IMR-90 (cell line): Measurements from ENCODE around the gene ARHGAP36. TPM values are rescaled to one million over a fixed set of nuclear protein-coding genes. Genes with fewer than 3 reads are reported as not detected.

Source experiments
- ATAC-seq: fragments of 200-7000 bp; cut with Tn5 transposase; 2 replicates; pipeline ENCODE4 v1.9.1; 2020; ENCODE audit warnings: low read depth, mild to moderate bottlenecking, moderate library complexity
- BruUV-seq: library from RNA; stranded (reverse); fragments of 400-500 nt; replicated peaks from 2 replicates; lab custom pipeline; 2021; lab: Mats Ljungman, UMichigan
- CTCF ChIA-PET: fragments of 300-600 bp; formaldehyde crosslinking; extraction: SDS; loops from one replicate; lab custom pipeline; 2021; ENCODE audit warnings: antibody characterized with exemption; lab: Yijun Ruan, JAX
- POLR2A ChIA-PET: fragments of 300-600 bp; sonication (Branson Sonifier 250); formaldehyde crosslinking; loops from one replicate; lab custom pipeline; 2022; ENCODE audit warnings: antibody characterized with exemption; ENCODE audit not compliant: unreplicated experiment; lab: Charles Lee
- DNase-seq: peaks from one replicate; pipeline ENCODE4 v3.0.0; 2013
- H2AFZ ChIP-seq: replicated peaks from 2 replicates; pipeline ENCODE3; 2013; ENCODE audit warnings: low read length, mild to moderate bottlenecking; ENCODE audit not compliant: poor library complexity
- H2AK5ac ChIP-seq: 2 replicates; pipeline ENCODE4 v1.6.1; 2013; ENCODE audit warnings: low read depth, low read length, inconsistent platforms
- H2AK9ac ChIP-seq: replicated peaks from 2 replicates; pipeline ENCODE3; 2013; ENCODE audit warnings: mild to moderate bottlenecking, low read depth, low read length, moderate library complexity; ENCODE audit not compliant: poor library complexity
- H2BK120ac ChIP-seq: 2 replicates; pipeline ENCODE4 v1.6.1; 2013; ENCODE audit warnings: low read depth, low read length, inconsistent platforms
- H2BK15ac ChIP-seq: 3 replicates; pipeline ENCODE4 v1.6.1; 2013; ENCODE audit warnings: low read depth, low read length, inconsistent platforms
- H2BK20ac ChIP-seq: 2 replicates; pipeline ENCODE4 v1.6.1; 2013; ENCODE audit warnings: low read depth, mild to moderate bottlenecking, inconsistent platforms, low read length, moderate library complexity
- H2BK5ac ChIP-seq: 2 replicates; pipeline ENCODE4 v1.6.1; 2013; ENCODE audit warnings: mild to moderate bottlenecking, low read depth, low read length, inconsistent platforms; ENCODE audit not compliant: poor library complexity, severe bottlenecking
- H3K14ac ChIP-seq: replicated peaks from 2 replicates; pipeline ENCODE4 v1.6.1; 2013; ENCODE audit warnings: low read depth, low read length, inconsistent platforms
- H3K18ac ChIP-seq: 2 replicates; pipeline ENCODE4 v1.6.1; 2013; ENCODE audit warnings: low read depth, low read length, control low read depth
- H3K23ac ChIP-seq: 2 replicates; pipeline ENCODE4 v1.6.1; 2013; ENCODE audit warnings: low read depth, low read length, inconsistent platforms
- H3K27ac ChIP-seq: 2 replicates; pipeline ENCODE4 v1.5.1; 2013; ENCODE audit warnings: mild to moderate bottlenecking, control low read depth, low read length; ENCODE audit not compliant: insufficient read depth
- H3K27me3 ChIP-seq: 2 replicates; pipeline ENCODE4 v1.6.1; 2013; ENCODE audit warnings: low read length; ENCODE audit not compliant: control insufficient read depth, insufficient read depth
- H3K36me3 ChIP-seq: 2 replicates; pipeline ENCODE4 v1.6.1; 2013; ENCODE audit warnings: low read length, mixed read lengths; ENCODE audit not compliant: control insufficient read depth, insufficient read depth
- H3K4ac ChIP-seq: 2 replicates; pipeline ENCODE4 v1.6.1; 2013; ENCODE audit warnings: low read depth, low read length, inconsistent platforms
- H3K4me1 ChIP-seq: 2 replicates; pipeline ENCODE4 v1.6.1; 2013; ENCODE audit warnings: low read length, mixed read lengths; ENCODE audit not compliant: control insufficient read depth, insufficient read depth
- H3K4me2 ChIP-seq: 2 replicates; pipeline ENCODE4 v1.6.1; 2013; ENCODE audit warnings: low read depth, mild to moderate bottlenecking, control low read depth, low read length, moderate library complexity
- H3K4me3 ChIP-seq: 2 replicates; pipeline ENCODE4 v1.5.1; 2013; ENCODE audit warnings: low read depth, mild to moderate bottlenecking, control low read depth, low read length, moderate library complexity; ENCODE audit not compliant: insufficient read depth
- H3K56ac ChIP-seq: 2 replicates; pipeline ENCODE4 v1.6.1; 2013; ENCODE audit warnings: low read length, inconsistent platforms; ENCODE audit not compliant: insufficient read depth; ENCODE audit errors: extremely low read depth
- H3K79me1 ChIP-seq, 2 experiments: 2 replicates each; pipeline ENCODE4 v1.6.1; 2013; ENCODE audit warnings: low read length in 2 of 2, inconsistent platforms in 1 of 2, low read depth in 1 of 2
- H3K9ac ChIP-seq: 2 replicates; pipeline ENCODE4 v1.6.1; 2013; ENCODE audit warnings: low read depth, low read length, control low read depth
- H3K9me1 ChIP-seq: 2 replicates; pipeline ENCODE4 v1.6.1; 2013; ENCODE audit warnings: low read length, inconsistent platforms; ENCODE audit not compliant: insufficient read depth
- H3K9me3 ChIP-seq: 2 replicates; pipeline ENCODE4 v1.6.1; 2013; ENCODE audit warnings: low read length; ENCODE audit not compliant: control insufficient read depth, insufficient read depth
- H4K20me1 ChIP-seq: 2 replicates; pipeline ENCODE4 v1.6.1; 2013; ENCODE audit warnings: low read length, inconsistent platforms; ENCODE audit not compliant: insufficient read depth
- H4K5ac ChIP-seq: 2 replicates; pipeline ENCODE4 v1.6.1; 2013; ENCODE audit warnings: mild to moderate bottlenecking, low read depth, low read length, control low read depth
- H4K8ac ChIP-seq, 2 experiments: 2 replicates each; pipeline ENCODE4 v1.6.1; 2013; ENCODE audit warnings: low read depth in 2 of 2, low read length in 2 of 2, control low read depth in 1 of 2, inconsistent platforms in 1 of 2
- H4K91ac ChIP-seq: 2 replicates; pipeline ENCODE4 v1.6.1; 2013; ENCODE audit warnings: low read depth, low read length, inconsistent platforms; ENCODE audit not compliant: insufficient read depth
- BHLHE40 ChIP-seq: fragments of 150-350 bp; IDR thresholded peaks from 2 replicates; pipeline ENCODE4 v1.6.1; 2016; ENCODE audit warnings: mild to moderate bottlenecking, low read depth, low read length
- CEBPB ChIP-seq: IDR thresholded peaks from 2 replicates; pipeline ENCODE4 v1.6.1; 2012; ENCODE audit warnings: low read depth, low read length, improper control_type of control experiment
- CHD1 ChIP-seq: IDR thresholded peaks from 2 replicates; pipeline ENCODE4 v1.6.1; 2012; ENCODE audit warnings: low read depth, low read length, improper control_type of control experiment
- CTCF ChIP-seq: conservative IDR thresholded peaks from 2 replicates; pipeline ENCODE4 v1.5.1; 2012; ENCODE audit warnings: mild to moderate bottlenecking, low read depth, low read length, improper control_type of control experiment
- ELK1 ChIP-seq: fragments of 150-350 bp; IDR thresholded peaks from 2 replicates; pipeline ENCODE4 v1.6.1; 2016; ENCODE audit warnings: low read depth, mild to moderate bottlenecking, low read length, moderate library complexity, borderline replicate concordance
- FOS ChIP-seq: fragments of 150-350 bp; IDR thresholded peaks from 2 replicates; pipeline ENCODE4 v1.6.1; 2016; ENCODE audit warnings: low read depth, low read length
- MAFK ChIP-seq: IDR thresholded peaks from 2 replicates; pipeline ENCODE4 v1.6.1; 2012; ENCODE audit warnings: low read depth, low read length, improper control_type of control experiment
- MAZ ChIP-seq: IDR thresholded peaks from 2 replicates; pipeline ENCODE4 v1.6.1; 2012; ENCODE audit warnings: low read depth, mild to moderate bottlenecking, low read length, improper control_type of control experiment, moderate library complexity, borderline replicate concordance
- MXI1 ChIP-seq: IDR thresholded peaks from 2 replicates; pipeline ENCODE4 v1.6.1; 2012; ENCODE audit warnings: low read depth, mild to moderate bottlenecking, low read length, moderate library complexity, borderline replicate concordance
- NFE2L2 ChIP-seq: fragments of 150-350 bp; IDR thresholded peaks from 2 replicates; pipeline ENCODE4 v1.6.1; 2016; ENCODE audit warnings: low read depth, mild to moderate bottlenecking, low read length
- POLR2A ChIP-seq: IDR thresholded peaks from 2 replicates; pipeline ENCODE4 v1.6.1; 2012; ENCODE audit warnings: mild to moderate bottlenecking, low read depth, low read length
- RAD21 ChIP-seq: IDR thresholded peaks from 2 replicates; pipeline ENCODE4 v1.6.1; 2012; ENCODE audit warnings: low read length, improper control_type of control experiment
- RCOR1 ChIP-seq: IDR thresholded peaks from 2 replicates; pipeline ENCODE4 v1.6.1; 2012; ENCODE audit warnings: mild to moderate bottlenecking, low read length, improper control_type of control experiment; ENCODE audit not compliant: insufficient replicate concordance
- RFX5 ChIP-seq: IDR thresholded peaks from 2 replicates; pipeline ENCODE4 v1.8.0; 2012; ENCODE audit warnings: low read depth, mild to moderate bottlenecking, low read length, moderate library complexity
- SMC3 ChIP-seq: fragments of 150-350 bp; IDR thresholded peaks from 2 replicates; pipeline ENCODE4 v1.6.1; 2016; ENCODE audit warnings: low read depth, mild to moderate bottlenecking, antibody characterized with exemption, low read length, moderate library complexity
- USF2 ChIP-seq: fragments of 150-350 bp; IDR thresholded peaks from 2 replicates; pipeline ENCODE4 v1.6.1; 2017; ENCODE audit warnings: mild to moderate bottlenecking, antibody characterized with exemption, low read length, low read depth
- WGBS, 2 experiments: methylation state at CpG; one replicate each; pipeline versions ENCODE4 v1.1.5 to v1.1.7; 2013; ENCODE audit warnings: missing lambda C conversion rate in 2 of 2; ENCODE audit not compliant: insufficient read length in 1 of 2; ENCODE audit errors: extremely low coverage in 2 of 2; 5-methylcytosine and 5-hydroxymethylcytosine counted together
- dilution Hi-C: fragments of 300-500 bp; cut with HindIII; formaldehyde crosslinking; loops from one replicate; pipeline ENCODE4 v1.14.3; 2018; ENCODE audit warnings: low sequenced_read_pairs; ENCODE audit not compliant: unreplicated experiment
- in situ Hi-C: fragments of 300-500 bp; cut with MboI; formaldehyde crosslinking; loops from 3 replicates; pipeline ENCODE4 v1.14.3; 2019; ENCODE audit warnings: low sequenced_read_pairs, inconsistent platforms, mixed read lengths
- intact Hi-C: fragments of 100-400 bp; cut with micrococcal nuclease; formaldehyde crosslinking; loops from 2 replicates; pipeline ENCODE4 v1.10.0; 2022
- polyA plus RNA-seq, 3 experiments: library from polyadenylated mRNA; depleted of rRNA; stranded (reverse); fragments of >200 nt; gene quantifications; 2 replicates each; pipeline ENCODE4 v1.2.3, GENCODE V29; 2012; ENCODE audit warnings: low replicate concordance in 1 of 3
- total RNA-seq: library from RNA; depleted of rRNA; stranded (reverse); fragments of >200 nt; gene quantifications from 2 replicates; pipeline ENCODE4 v1.2.3, GENCODE V29; 2012

Gene ARHGAP36
- total and polyA plus RNA-seq, 2 of the 4 experiments (the other 2 are of a cell fraction): not detected

GRCh38 chrX:131047180-131047579 is 11.0 kb upstream of the ARHGAP36 start:
- Histone ChIP-seq H4K5ac (no peak overlapping the region), H4K91ac (no peak overlapping the region), H2BK15ac (no peak overlapping the region), H3K4me3 (no peak overlapping the region), H3K36me3 (no peaks in the 10 kb centered on the region), H2BK20ac (no peak overlapping the region), H2BK5ac (no peak overlapping the region), H3K27ac (no peak overlapping the region), H3K9me1 (no peaks in the 10 kb centered on the region), H3K79me1 (no peaks in the 10 kb centered on the region), H3K18ac (no peak overlapping the region), H3K9me3 (no peaks in the 10 kb centered on the region), H2AK9ac (no peak overlapping the region), H3K56ac (no peak overlapping the region), H3K23ac (no peak overlapping the region), H3K4me2 (no peak overlapping the region), H3K27me3 (peaks cover 10% of the 10 kb centered on the region), H2AK5ac (no peak overlapping the region), H4K20me1 (no peaks in the 10 kb centered on the region), H2AFZ (no peak overlapping the region), H3K9ac (no peak overlapping the region), H3K4me1 (no peaks in the 10 kb centered on the region), H3K4ac (no peak overlapping the region), H2BK120ac (no peak overlapping the region), H3K14ac (no peak overlapping the region), H4K8ac (no peak overlapping the region)
- in situ Hi-C loops: no loop called here
- TF ChIP-seq MAFK (no peak), CHD1 (no peak), MXI1 (no peak), CEBPB (no peak), USF2 (no peak), BHLHE40 (no peak), RFX5 (no peak), NFE2L2 (no peak), MAZ (no peak), RCOR1 (no peak), ELK1 (no peak), CTCF (no peak), SMC3 (no peak), FOS (no peak), RAD21 (no peak), POLR2A (no peak)
- ChIA-PET CTCF (no interaction called here), POLR2A (no interaction called here)
- intact Hi-C loops: no loop called here
- BruUV-seq: no TSS peak
- dilution Hi-C loops: no loop called here
- ATAC-seq (no peak), DNase-seq (no peak)
- WGBS, 2 experiments: 65% methylated on average over 3 of the region's 9 CpGs; no CpG with 5 or more reads in 1 of the 2 experiments
